Gastrocnemius medialis (tissue), 4 donors: ENCODE data around the gene PHRF1. TPM values are rescaled to one million over a fixed set of nuclear protein-coding genes. Genes with fewer than 3 reads are reported as not detected.

ENCODE experiments used
- ATAC-seq, 2 donors: fragments of 150-250 bp; one replicate each; pipeline ENCODE4 v1.9.1; 2016
- DNase-seq, 2 donors: peaks; one replicate each; pipeline ENCODE4 v3.0.0-alpha.2; 2019
- H3K27ac ChIP-seq, 4 donors: fragments of 200-600 bp; sonication (generic); 1 replicate in 1 of 4; 2 replicates in 3 of 4; pipeline ENCODE4 v1.5.1; 2016 to 2018; ENCODE audit warnings: mild to moderate bottlenecking in 2 of 4, moderate library complexity in 1 of 4
- H3K27me3 ChIP-seq, 3 donors: fragments of 200-600 bp; sonication (generic) in 2 of 3; 1 replicate in 1 of 3; 2 replicates in 2 of 3; pipeline versions ENCODE4 v1.5.1 to v1.6.0; 2016 to 2019; ENCODE audit warnings: mild to moderate bottlenecking in 1 of 3, moderate library complexity in 1 of 3
- H3K36me3 ChIP-seq, 2 donors: fragments of 200-600 bp; sonication (generic) in 1 of 2; one replicate each; pipeline ENCODE4 v1.5.1; 2017 to 2018
- H3K4me1 ChIP-seq, 2 donors: fragments of 200-600 bp; sonication (generic) in 1 of 2; one replicate each; pipeline ENCODE4 v1.5.1; 2016 to 2017; ENCODE audit warnings: mild to moderate bottlenecking in 2 of 2
- H3K4me3 ChIP-seq, 4 donors: fragments of 200-600 bp; sonication (generic) in 3 of 4; 1 replicate in 1 of 4; 2 replicates in 3 of 4; pipeline ENCODE4 v1.5.1; 2016 to 2019; ENCODE audit warnings: mild to moderate bottlenecking in 2 of 4
- H3K9me3 ChIP-seq, 3 donors: fragments of 200-600 bp; sonication (generic) in 2 of 3; 1 replicate in 1 of 3; 2 replicates in 2 of 3; pipeline ENCODE4 v1.5.1; 2016 to 2019
- POLR2A ChIP-seq, 2 donors: fragments of 450-650 bp; IDR thresholded peaks; one replicate each; pipeline ENCODE4 v1.6.1; 2017; ENCODE audit warnings: antibody characterized with exemption in 2 of 2, mild to moderate bottlenecking in 2 of 2, moderate library complexity in 2 of 2
- in situ Hi-C, 4 donors: fragments of 200-750 bp; cut with MboI; loops; one replicate each; pipeline versions ENCODE4 v1.15.0 to v1.8.0; 2017; ENCODE audit warnings: low sequenced_read_pairs in 4 of 4
- intact Hi-C: fragments of 100-400 bp; cut with DNase I; formaldehyde crosslinking; loops from one replicate; pipeline ENCODE4 v1.15.1; 2023; ENCODE audit warnings: low total_unique reads
- total RNA-seq, 4 donors: library from RNA; depleted of rRNA; stranded (reverse); fragments of >200 nt; gene quantifications; one replicate each; pipeline versions ENCODE4 v1.1.0 to v1.2.3, GENCODE V29; 2016
- TF ChIP-seq, protein P1 (sequence below), 5 experiments: fragments of 450-650 bp in 3 of 5; fragments of 200-600 bp in 2 of 5; sonication (generic) in 2 of 5; IDR thresholded peaks in 4 of 5; conservative IDR thresholded peaks in 1 of 5; 1 replicate in 4 of 5; 2 replicates in 1 of 5; pipeline ENCODE4 v1.5.1; 2016 to 2019; ENCODE audit warnings: antibody characterized with exemption in 5 of 5, mild to moderate bottlenecking in 3 of 5, moderate library complexity in 3 of 5

PHRF1 gene
- total RNA-seq, 4 donors from 2014 or later: 9.2 to 22.6 (median 20.8) TPM

DNA sequence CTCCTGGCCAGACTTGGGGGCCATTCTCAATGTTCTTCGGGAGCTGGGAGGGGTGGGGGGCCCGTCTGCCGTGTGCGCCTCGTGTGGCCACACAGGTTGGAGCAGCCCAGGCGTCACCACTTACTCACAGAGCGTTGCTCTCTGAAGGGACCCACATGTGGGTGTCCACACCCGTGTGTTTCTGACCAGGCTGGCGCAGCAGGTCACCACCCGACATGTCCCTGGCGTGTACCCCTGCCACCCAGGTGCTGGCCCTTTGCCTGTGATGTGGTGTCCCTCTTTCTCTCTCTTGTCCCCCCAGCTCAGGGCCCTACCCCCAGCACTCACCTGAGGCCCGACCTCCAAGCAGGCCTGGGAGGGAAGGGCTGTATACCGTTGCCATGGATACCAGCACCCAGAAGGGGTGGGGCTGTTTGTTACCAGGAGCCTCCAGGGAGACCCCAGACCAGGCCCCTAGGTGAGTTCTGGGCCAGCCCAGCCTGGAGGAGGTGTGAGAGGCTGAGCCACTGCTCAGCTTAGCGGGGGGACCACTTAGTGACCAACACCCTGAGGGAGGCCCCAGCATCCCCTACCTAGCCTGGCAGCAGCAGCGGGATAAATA lies 17.1 kb upstream of the PHRF1 start:
- DNase-seq: no peak
- TF ChIP-seq POLR2A (IDR thresholded peaks at IDR 0.05): no peak
- TF ChIP-seq, protein P1, sequence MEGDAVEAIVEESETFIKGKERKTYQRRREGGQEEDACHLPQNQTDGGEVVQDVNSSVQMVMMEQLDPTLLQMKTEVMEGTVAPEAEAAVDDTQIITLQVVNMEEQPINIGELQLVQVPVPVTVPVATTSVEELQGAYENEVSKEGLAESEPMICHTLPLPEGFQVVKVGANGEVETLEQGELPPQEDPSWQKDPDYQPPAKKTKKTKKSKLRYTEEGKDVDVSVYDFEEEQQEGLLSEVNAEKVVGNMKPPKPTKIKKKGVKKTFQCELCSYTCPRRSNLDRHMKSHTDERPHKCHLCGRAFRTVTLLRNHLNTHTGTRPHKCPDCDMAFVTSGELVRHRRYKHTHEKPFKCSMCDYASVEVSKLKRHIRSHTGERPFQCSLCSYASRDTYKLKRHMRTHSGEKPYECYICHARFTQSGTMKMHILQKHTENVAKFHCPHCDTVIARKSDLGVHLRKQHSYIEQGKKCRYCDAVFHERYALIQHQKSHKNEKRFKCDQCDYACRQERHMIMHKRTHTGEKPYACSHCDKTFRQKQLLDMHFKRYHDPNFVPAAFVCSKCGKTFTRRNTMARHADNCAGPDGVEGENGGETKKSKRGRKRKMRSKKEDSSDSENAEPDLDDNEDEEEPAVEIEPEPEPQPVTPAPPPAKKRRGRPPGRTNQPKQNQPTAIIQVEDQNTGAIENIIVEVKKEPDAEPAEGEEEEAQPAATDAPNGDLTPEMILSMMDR (IDR thresholded peaks at IDR 0.05 in 4 of 5, conservative IDR thresholded peaks at IDR 0.05 in 1 of 5): no peak
- H3K4me1 ChIP-seq: peaks cover 14 to 18% of the 10 kb centered on the region in 2 donors
- H3K36me3 ChIP-seq: no peaks in the 10 kb centered on the region
- peaks cover 35 to 39% (median 37%) of the 10 kb centered on the region in 3 donors for H3K27me3 ChIP-seq
- no peaks in the 10 kb centered on the region for H3K9me3 ChIP-seq
- ATAC-seq: no peak
- intact Hi-C loops (no loop called here), in situ Hi-C loops (loop anchor here (25.0 kb wide), 2 partner anchors 153 to 178 kb away; partner anchors contain the start of genes EPS8L2 (in 3 of the 4) and TALDO1 (in 1 of the 4))
- H3K27ac ChIP-seq: no peak overlapping the region
- H3K4me3 ChIP-seq: no peak overlapping the region

DNA sequence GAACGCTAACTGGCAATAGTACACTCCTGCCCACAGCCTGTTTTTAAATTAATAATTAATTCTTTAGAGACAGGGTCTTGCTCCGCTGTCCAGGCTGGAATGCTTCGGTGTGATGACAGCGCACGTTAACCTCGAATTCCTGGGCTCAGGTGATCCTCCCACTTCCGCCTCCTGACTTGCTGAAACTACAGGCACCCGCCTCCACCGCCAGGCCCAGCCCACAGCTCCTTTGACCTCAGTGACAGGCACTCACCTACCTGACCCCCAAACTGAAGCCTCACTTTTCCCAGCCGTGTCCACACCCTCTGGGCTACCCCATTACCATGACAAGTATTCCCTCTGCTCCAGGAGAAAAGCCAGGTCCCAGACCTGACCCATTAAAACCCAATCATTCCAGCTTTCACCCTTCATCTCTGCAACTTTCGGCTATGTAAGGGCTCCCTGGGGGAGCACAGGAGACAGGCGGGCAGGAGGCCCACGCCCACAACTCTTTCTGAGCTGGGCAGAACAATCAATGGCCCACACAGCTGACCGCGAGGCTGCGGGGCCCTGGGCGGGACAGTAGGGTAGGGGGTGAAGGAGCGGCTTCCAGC lies 16.5 kb upstream of the PHRF1 start:
- Histone ChIP-seq H3K27ac (no peak overlapping the region), H3K36me3 (no peaks in the 10 kb centered on the region), H3K4me3 (peak overlapping the region; percentile 66 to 92 (median 75)), H3K9me3 (no peaks in the 10 kb centered on the region), H3K4me1 (peaks cover 9 to 14% of the 10 kb centered on the region in 2 donors), H3K27me3 (peaks cover 30 to 32% (median 32%) of the 10 kb centered on the region in 3 donors)
- ATAC-seq (no peak), DNase-seq (no peak)
- TF ChIP-seq, protein P1 (IDR thresholded peaks at IDR 0.05 in 4 of 5, conservative IDR thresholded peaks at IDR 0.05 in 1 of 5): no peak
- TF ChIP-seq POLR2A (IDR thresholded peaks at IDR 0.05): no peak
- intact Hi-C loops: loop anchor here (1.0 kb wide), 2 partner anchors 8 to 42 kb away; no protein-coding TSS in a partner anchor
- in situ Hi-C loops: loop anchor here (25.0 kb wide), 2 partner anchors 152 to 177 kb away; partner anchors contain the start of genes EPS8L2 (in 3 of the 4) and TALDO1 (in 1 of the 4)

GRCh38 chr11:560305-561147 lies 15.7 kb upstream of the PHRF1 start, which contains the start of the genes LMNTD2 and RASSF7:
TSS of gene LMNTD2 (minus strand) at chr11:560738. CDS start at chr11:560716, 22 bp downstream.
TSS of gene RASSF7 (plus strand) at chr11:560970. CDS start at chr11:561769, 799 bp downstream.
- ATAC-seq: peak; percentile 93 to 97
- peak within 1 kb of the TSS in 3 of 4 donors; percentile 46 to 63 (median 54) for H3K27ac ChIP-seq
- H3K4me3 ChIP-seq: peak within 1 kb of the TSS; percentile 66 to 92 (median 75)
- peak; percentile 82 to 89 for DNase-seq
- no peaks in the 10 kb centered on the region for H3K36me3 ChIP-seq
- peaks cover 5 to 10% of the 10 kb centered on the region in 2 donors for H3K4me1 ChIP-seq
- intact Hi-C loops (loop anchor here (1.0 kb wide), 2 partner anchors 8 to 42 kb away; no protein-coding TSS in a partner anchor), in situ Hi-C loops (loop anchor here (25.0 kb wide), 2 partner anchors 152 to 177 kb away; partner anchors contain the start of genes EPS8L2 (in 3 of the 4) and TALDO1 (in 1 of the 4))
- peak in 1 of 2 donors; percentile 33 for TF ChIP-seq POLR2A (IDR thresholded peaks at IDR 0.05)
- TF ChIP-seq, protein P1 (IDR thresholded peaks at IDR 0.05 in 4 of 5, conservative IDR thresholded peaks at IDR 0.05 in 1 of 5): no peak
- no peaks in the 10 kb centered on the region for H3K9me3 ChIP-seq
- peaks cover 26 to 28% (median 26%) of the 10 kb centered on the region in 3 donors for H3K27me3 ChIP-seq
